ENCODE data around the gene RIMOC1. TPM values are rescaled to one million over a fixed set of nuclear protein-coding genes. Genes with fewer than 3 reads are reported as not detected.

Gene RIMOC1
- total and polyA plus RNA-seq, 8 donors, result 22.4 to 35.5 (median 26.9) TPM

DNA sequence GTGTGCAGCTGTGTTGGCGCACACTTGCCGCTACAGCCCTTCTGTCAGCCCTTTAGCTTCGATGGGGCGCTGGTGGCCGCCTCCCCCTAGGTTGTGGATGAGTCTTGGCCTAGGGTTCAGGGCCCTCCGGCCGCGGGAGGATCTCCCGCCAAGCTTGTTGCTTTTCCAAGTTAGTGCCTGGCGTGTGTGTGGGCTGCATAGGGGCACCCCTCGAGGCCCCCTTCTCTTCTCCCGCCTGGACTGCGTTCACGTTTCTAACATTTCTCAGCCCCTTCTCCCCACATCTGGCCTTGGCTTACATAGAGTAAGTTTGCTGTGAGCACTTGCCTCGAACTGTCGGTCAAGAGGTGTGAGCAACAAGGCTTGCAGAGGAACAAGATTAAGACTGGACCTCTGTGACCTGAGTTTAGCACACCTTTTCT is 33.5 kb upstream of the RIMOC1 start:
- H3K4me3 ChIP-seq, result peak overlapping the region; percentile 70 to 81
- TF ChIP-seq CTCF (IDR thresholded peaks at IDR 0.05), result no peak
- ATAC-seq (no peak), DNase-seq (no peak)
- peaks cover 0 to 7% of the 10 kb centered on the region in 2 donors for H3K27me3 ChIP-seq
- no peaks in the 10 kb centered on the region for H3K36me3 ChIP-seq
- peak overlapping the region; percentile 77 to 86 for H3K27ac ChIP-seq
- H3K4me1 ChIP-seq, result peaks cover 0 to 18% of the 10 kb centered on the region in 2 donors
- H3K9me3 ChIP-seq, result no peaks in the 10 kb centered on the region
- intact Hi-C loops (cut with DNase I), result no loop called here

DNA sequence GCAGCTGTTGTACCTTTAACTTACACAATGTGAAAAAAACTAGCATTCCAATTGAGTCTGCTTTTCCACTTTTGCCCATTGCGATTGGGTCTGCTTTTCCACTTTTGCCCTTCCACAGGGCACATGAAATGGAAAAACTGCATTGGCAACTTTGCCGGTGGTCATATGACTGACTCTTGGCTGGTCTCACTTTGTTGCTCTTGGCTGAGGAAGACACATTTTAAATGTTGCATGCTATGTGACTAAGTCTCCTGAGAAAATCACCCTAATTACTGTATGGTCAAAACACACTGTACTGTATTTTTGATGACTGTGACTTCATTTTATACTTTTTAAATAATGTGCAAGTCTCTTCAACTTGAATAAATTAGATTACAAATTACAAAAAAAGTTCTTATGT is 32.3 kb upstream of the RIMOC1 start:
- intact Hi-C loops (cut with DNase I), result no loop called here
- peaks cover 0 to 18% of the 10 kb centered on the region in 2 donors for H3K4me1 ChIP-seq
- H3K9me3 ChIP-seq, result no peaks in the 10 kb centered on the region
- H3K27ac ChIP-seq, result no peak overlapping the region
- DNase-seq (peak in 1 of 4 donors; percentile 23), ATAC-seq (no peak)
- no peak for TF ChIP-seq CTCF (IDR thresholded peaks at IDR 0.05)
- no peaks in the 10 kb centered on the region for H3K36me3 ChIP-seq
- H3K27me3 ChIP-seq, result peaks cover 0 to 7% of the 10 kb centered on the region in 2 donors
- no peak overlapping the region for H3K4me3 ChIP-seq

- no peak for TF ChIP-seq CTCF (IDR thresholded peaks at IDR 0.05)
- no peak overlapping the region for H3K27ac ChIP-seq
- H3K4me3 ChIP-seq, result no peak overlapping the region
- H3K4me1 ChIP-seq, result peaks cover 0 to 9% of the 10 kb centered on the region in 2 donors
- no peak for DNase-seq
- no peak for ATAC-seq
- no peaks in the 10 kb centered on the region for H3K36me3 ChIP-seq
- H3K27me3 ChIP-seq, result peaks cover 0 to 2% of the 10 kb centered on the region in 2 donors
- intact Hi-C loops (cut with DNase I), result no loop called here
- no peaks in the 10 kb centered on the region for H3K9me3 ChIP-seq
Observed at GRCh38 chr5:41874512-41875060, 29.6 kb upstream of the RIMOC1 start.

GRCh38 chr5:41875121-41875520 is 29.0 kb upstream of the RIMOC1 start:
- intact Hi-C loops (cut with DNase I), result no loop called here
- ATAC-seq, result no peak
- H3K27ac ChIP-seq, result no peak overlapping the region
- no peak overlapping the region for H3K4me3 ChIP-seq
- no peaks in the 10 kb centered on the region for H3K36me3 ChIP-seq
- H3K9me3 ChIP-seq, result no peaks in the 10 kb centered on the region
- H3K27me3 ChIP-seq, result no peaks in the 10 kb centered on the region
- no peak for TF ChIP-seq CTCF (IDR thresholded peaks at IDR 0.05)
- no peak for DNase-seq
- H3K4me1 ChIP-seq, result peaks cover 0 to 7% of the 10 kb centered on the region in 2 donors

DNA sequence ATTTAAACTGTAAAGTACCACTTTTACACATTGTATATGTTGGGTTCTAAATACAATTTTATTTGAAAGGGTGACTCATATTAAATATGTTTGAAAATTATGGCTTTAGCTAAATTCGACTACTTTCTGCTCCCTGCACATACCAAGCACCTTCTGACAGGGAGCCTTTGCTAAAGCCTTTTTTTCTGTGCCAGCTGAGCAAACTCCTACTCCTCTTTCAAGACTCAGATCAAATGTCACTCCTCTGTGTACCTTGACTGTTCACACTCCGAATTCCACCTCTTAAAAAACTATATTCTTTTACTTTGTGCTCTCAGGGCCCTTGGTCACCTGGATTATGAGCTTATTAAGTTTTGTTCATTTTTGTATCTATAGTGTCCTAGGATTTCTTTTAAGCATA is 27.5 kb upstream of the RIMOC1 start:
- H3K4me3 ChIP-seq, result no peak overlapping the region
- DNase-seq (no peak), ATAC-seq (no peak)
- no peak for TF ChIP-seq CTCF (IDR thresholded peaks at IDR 0.05)
- no peaks in the 10 kb centered on the region for H3K36me3 ChIP-seq
- no peak overlapping the region for H3K27ac ChIP-seq
- intact Hi-C loops (cut with DNase I), result no loop called here
- no peaks in the 10 kb centered on the region for H3K4me1 ChIP-seq
- H3K27me3 ChIP-seq, result no peaks in the 10 kb centered on the region
- no peaks in the 10 kb centered on the region for H3K9me3 ChIP-seq
